CD4-positive, alpha-beta T cell (primary cell): Measurements from ENCODE around the gene PTCD2. TPM values are rescaled to one million over a fixed set of nuclear protein-coding genes. Genes with fewer than 3 reads are reported as not detected.

ENCODE experiments used
- ATAC-seq: fragments of 200-7000 bp; cut with Tn5 transposase; one replicate; pipeline ENCODE4 v1.10.0; 2022; ENCODE audit warnings: mild to moderate bottlenecking; ENCODE audit not compliant: poor library complexity
- CTCF ChIA-PET: fragments of 350-600 bp; sonication (Branson Sonifier 250); formaldehyde crosslinking; loops from one replicate; lab custom pipeline; 2021; ENCODE audit warnings: antibody characterized with exemption, inconsistent platforms; lab: Charles Lee
- POLR2A ChIA-PET: fragments of 350-600 bp; sonication (Branson Sonifier 250); formaldehyde crosslinking; loops from one replicate; lab custom pipeline; 2021; ENCODE audit warnings: antibody characterized with exemption, inconsistent platforms; lab: Charles Lee
- DNase-seq, 14 experiments: peaks; one replicate each; pipeline ENCODE4 v3.0.0-alpha.2; 2013 to 2020; ENCODE audit warnings: mixed read lengths in 2 of 14
- H3K27ac ChIP-seq, 2 donors: one replicate each; pipeline versions ENCODE4 v1.5.1 to v1.7.0; 2013; ENCODE audit warnings: low read length in 2 of 2, low read depth in 1 of 2, mild to moderate bottlenecking in 1 of 2
- H3K27me3 ChIP-seq, 2 experiments: 1 replicate in 1 of 2; 2 replicates in 1 of 2; pipeline versions ENCODE4 v1.6.1 to v1.7.0; 2013; ENCODE audit warnings: low read length in 2 of 2, control low read depth in 1 of 2, mild to moderate bottlenecking in 1 of 2, moderate library complexity in 1 of 2; ENCODE audit not compliant: insufficient read depth in 2 of 2, control insufficient read depth in 1 of 2
- H3K36me3 ChIP-seq: one replicate; pipeline ENCODE4 v1.6.1; 2013; ENCODE audit warnings: low read length, control low read depth; ENCODE audit not compliant: insufficient read depth
- H3K4me1 ChIP-seq: one replicate; pipeline ENCODE4 v1.6.1; 2013; ENCODE audit warnings: low read length, control low read depth; ENCODE audit not compliant: insufficient read depth
- H3K4me3 ChIP-seq: one replicate; pipeline ENCODE4 v1.5.1; 2013; ENCODE audit warnings: mild to moderate bottlenecking, low read length, moderate library complexity
- H3K9me3 ChIP-seq, 2 experiments: 1 replicate in 1 of 2; 2 replicates in 1 of 2; pipeline versions ENCODE4 v1.6.1 to v1.7.0; 2013; ENCODE audit warnings: low read length in 2 of 2, mild to moderate bottlenecking in 2 of 2, control low read depth in 1 of 2, moderate library complexity in 1 of 2; ENCODE audit not compliant: control insufficient read depth in 1 of 2, insufficient read depth in 1 of 2
- H3K27ac Mint-ChIP-seq: one replicate; pipeline ENCODE4 v1.8.0; 2020; ENCODE audit warnings: mixed read lengths
- H3K27me3 Mint-ChIP-seq: one replicate; pipeline ENCODE4 v1.8.0; 2021; ENCODE audit warnings: mixed read lengths
- H3K36me3 Mint-ChIP-seq: one replicate; pipeline ENCODE4 v1.8.0; 2021; ENCODE audit warnings: low read depth, mixed read lengths
- H3K4me1 Mint-ChIP-seq: one replicate; pipeline ENCODE4 v1.8.0; 2021; ENCODE audit warnings: low read depth, mixed read lengths
- H3K4me3 Mint-ChIP-seq: one replicate; pipeline ENCODE4 v1.8.0; 2020; ENCODE audit warnings: mild to moderate bottlenecking, mixed read lengths
- H3K9me3 Mint-ChIP-seq: one replicate; pipeline ENCODE4 v1.8.0; 2020; ENCODE audit warnings: mixed read lengths
- intact Hi-C, 2 experiments: fragments of 100-400 bp; cut with DNase I in 1 of 2; cut with micrococcal nuclease in 1 of 2; formaldehyde crosslinking; loops; one replicate each; pipeline versions ENCODE4 v1.15.1 to v1.9.0; 2023 to 2025; cut with DNase I, micrococcal nuclease
- total RNA-seq, 174 experiments: library from RNA in 2 of 174; stranded (reverse) in 2 of 174; gene quantifications; one replicate each; pipeline ENCODE4 v1.2.3 and lab custom pipeline; 2021 to 2026
- TF ChIP-seq, protein P1 (sequence below): fragments of 200-600 bp; IDR thresholded peaks from one replicate; pipeline ENCODE4 v1.8.0; 2022; ENCODE audit warnings: antibody characterized with exemption, mild to moderate bottlenecking

Gene PTCD2
- total RNA-seq, 2 experiments from 2014 or later, result 2.9 to 3.3 TPM

DNA sequence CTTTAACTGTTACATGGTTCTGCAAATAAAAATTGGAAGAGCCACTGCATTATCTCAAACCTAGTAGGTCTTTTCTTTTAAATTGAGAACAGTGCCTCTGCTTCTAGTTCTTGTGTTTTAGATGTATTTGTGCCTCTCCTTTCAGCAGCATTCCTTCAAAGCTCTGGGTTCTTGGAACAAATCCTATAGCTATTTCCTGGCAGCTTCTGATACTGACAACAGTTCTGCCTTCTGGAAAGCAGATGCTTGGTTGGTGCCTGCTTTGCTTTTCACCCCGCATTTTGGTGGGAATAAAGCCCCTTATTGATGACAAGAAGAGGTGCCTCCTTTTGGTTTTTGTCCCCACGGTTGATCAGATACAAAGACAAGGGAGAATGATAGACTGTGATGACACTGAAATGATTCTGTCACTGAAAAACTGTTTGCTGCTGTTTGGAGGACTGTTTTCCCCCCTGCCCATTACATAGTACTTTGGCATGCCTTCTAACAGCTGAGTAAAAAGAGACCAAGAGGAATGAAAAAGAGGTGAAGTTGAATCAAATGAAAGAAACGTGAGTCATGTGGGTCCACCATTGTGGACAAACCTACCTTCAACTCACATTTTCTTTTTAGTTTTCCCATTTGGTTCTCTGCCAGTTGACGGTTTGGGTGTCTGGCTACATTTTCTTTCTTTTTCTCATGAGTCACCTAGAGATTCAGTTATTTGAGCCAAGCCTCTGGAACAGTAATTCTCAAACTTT lies 5.6 kb downstream of the PTCD2 start:
- H3K36me3 ChIP-seq, result peaks cover 47% of the 10 kb centered on the region
- no peak overlapping the region for H3K27ac ChIP-seq
- Mint-ChIP-seq H3K27me3 (no peaks in the 10 kb centered on the region), H3K4me3 (no peak overlapping the region), H3K4me1 (peaks cover 8% of the 10 kb centered on the region), H3K36me3 (peaks cover 66% of the 10 kb centered on the region), H3K9me3 (no peaks in the 10 kb centered on the region), H3K27ac (no peak overlapping the region)
- ChIA-PET CTCF (interaction anchor here (0.8 kb wide), 1 partner anchor 21 kb away, joined by 3 read pairs; no protein-coding TSS in a partner anchor), POLR2A (no interaction called here)
- ATAC-seq, result no peak
- no peaks in the 10 kb centered on the region for H3K9me3 ChIP-seq
- peaks cover 3% of the 10 kb centered on the region for H3K4me1 ChIP-seq
- no peaks in the 10 kb centered on the region for H3K27me3 ChIP-seq
- no peak overlapping the region for H3K4me3 ChIP-seq
- intact Hi-C loops, result loop anchor here in 1 of 2 experiments (10.0 kb wide), 1 partner anchor 1239 kb away; the partner anchor contains the start of genes ANKRA2 and UTP15
- DNase-seq, result no peak
- TF ChIP-seq, protein P1, sequence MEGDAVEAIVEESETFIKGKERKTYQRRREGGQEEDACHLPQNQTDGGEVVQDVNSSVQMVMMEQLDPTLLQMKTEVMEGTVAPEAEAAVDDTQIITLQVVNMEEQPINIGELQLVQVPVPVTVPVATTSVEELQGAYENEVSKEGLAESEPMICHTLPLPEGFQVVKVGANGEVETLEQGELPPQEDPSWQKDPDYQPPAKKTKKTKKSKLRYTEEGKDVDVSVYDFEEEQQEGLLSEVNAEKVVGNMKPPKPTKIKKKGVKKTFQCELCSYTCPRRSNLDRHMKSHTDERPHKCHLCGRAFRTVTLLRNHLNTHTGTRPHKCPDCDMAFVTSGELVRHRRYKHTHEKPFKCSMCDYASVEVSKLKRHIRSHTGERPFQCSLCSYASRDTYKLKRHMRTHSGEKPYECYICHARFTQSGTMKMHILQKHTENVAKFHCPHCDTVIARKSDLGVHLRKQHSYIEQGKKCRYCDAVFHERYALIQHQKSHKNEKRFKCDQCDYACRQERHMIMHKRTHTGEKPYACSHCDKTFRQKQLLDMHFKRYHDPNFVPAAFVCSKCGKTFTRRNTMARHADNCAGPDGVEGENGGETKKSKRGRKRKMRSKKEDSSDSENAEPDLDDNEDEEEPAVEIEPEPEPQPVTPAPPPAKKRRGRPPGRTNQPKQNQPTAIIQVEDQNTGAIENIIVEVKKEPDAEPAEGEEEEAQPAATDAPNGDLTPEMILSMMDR, result no peak

DNA sequence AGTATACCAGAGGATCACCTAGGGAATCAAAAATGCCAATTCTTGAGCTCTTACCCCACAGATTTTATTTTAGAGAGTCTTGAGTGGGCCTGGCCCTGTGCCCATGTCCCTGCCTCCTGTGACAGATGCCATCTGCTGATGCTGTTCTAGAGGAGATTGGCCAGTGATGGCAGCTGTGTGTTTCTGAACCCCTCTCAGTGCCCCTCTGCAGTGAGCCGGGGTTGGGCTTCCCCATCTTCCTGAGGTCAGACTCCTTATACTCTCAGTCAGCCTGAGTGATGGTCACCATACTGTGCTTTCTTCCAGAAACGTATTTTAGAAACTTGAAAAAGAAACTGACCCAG lies 6.1 kb downstream of the PTCD2 start:
- no peak for DNase-seq
- H3K27ac Mint-ChIP-seq, result no peak overlapping the region
- H3K4me1 Mint-ChIP-seq, result peaks cover 8% of the 10 kb centered on the region
- peaks cover 72% of the 10 kb centered on the region for H3K36me3 Mint-ChIP-seq
- ChIA-PET POLR2A (no interaction called here), CTCF (interaction anchor here (0.8 kb wide), 1 partner anchor 22 kb away, joined by 3 read pairs; no protein-coding TSS in a partner anchor)
- Histone ChIP-seq H3K4me1 (no peaks in the 10 kb centered on the region), H3K9me3 (no peaks in the 10 kb centered on the region), H3K4me3 (no peak overlapping the region), H3K36me3 (peaks cover 52% of the 10 kb centered on the region), H3K27me3 (no peaks in the 10 kb centered on the region), H3K27ac (no peak overlapping the region)
- ATAC-seq, result no peak
- H3K9me3 Mint-ChIP-seq, result no peaks in the 10 kb centered on the region
- H3K27me3 Mint-ChIP-seq, result no peaks in the 10 kb centered on the region
- intact Hi-C loops, result loop anchor here in 1 of 2 experiments (10.0 kb wide), 1 partner anchor 1239 kb away; the partner anchor contains the start of genes ANKRA2 and UTP15
- no peak overlapping the region for H3K4me3 Mint-ChIP-seq
- TF ChIP-seq, protein P1, result no peak

DNA sequence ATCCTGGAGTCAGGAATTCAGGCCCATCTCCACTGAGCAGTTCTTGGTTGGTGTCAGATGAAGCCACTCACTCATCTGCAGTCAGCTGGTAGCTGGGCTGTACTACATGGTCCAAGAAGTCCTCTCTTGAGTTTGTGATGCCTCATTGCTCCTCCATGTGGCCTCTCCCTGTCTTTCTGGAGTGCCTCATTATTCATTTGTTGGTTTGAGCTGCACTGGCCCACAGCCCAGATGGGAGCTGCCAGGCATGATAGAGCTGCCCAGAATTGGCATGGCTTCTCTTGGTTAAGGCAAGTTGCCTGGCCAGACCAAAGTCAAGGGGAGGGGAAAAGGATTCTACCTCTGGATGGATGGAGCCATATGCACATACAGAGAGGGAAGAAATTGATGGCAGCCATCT lies 8.0 kb downstream of the PTCD2 start:
- no peak for DNase-seq
- peaks cover 64% of the 10 kb centered on the region for H3K36me3 ChIP-seq
- ChIA-PET CTCF (no interaction called here), POLR2A (no interaction called here)
- H3K27me3 ChIP-seq, result no peaks in the 10 kb centered on the region
- Mint-ChIP-seq H3K27me3 (no peaks in the 10 kb centered on the region), H3K4me3 (no peak overlapping the region), H3K4me1 (peaks cover 8% of the 10 kb centered on the region), H3K27ac (no peak overlapping the region), H3K36me3 (peaks cover 80% of the 10 kb centered on the region), H3K9me3 (no peaks in the 10 kb centered on the region)
- intact Hi-C loops, result loop anchor here in 1 of 2 experiments (10.0 kb wide), 1 partner anchor 1237 kb away; the partner anchor contains the start of genes ANKRA2 and UTP15
- TF ChIP-seq, protein P1, result no peak
- no peaks in the 10 kb centered on the region for H3K9me3 ChIP-seq
- no peak overlapping the region for H3K4me3 ChIP-seq
- H3K27ac ChIP-seq, result no peak overlapping the region
- no peak for ATAC-seq
- H3K4me1 ChIP-seq, result no peaks in the 10 kb centered on the region
